GM18907 (cell line): ENCODE results near the gene AFTPH.
A peak's percentile ranks its signal among the peaks of the same experiment; 100 is the strongest.

Source experiments
- ATAC-seq: cut with Tn5 transposase; IDR thresholded peaks from one replicate; pipeline ENCODE4 v1.9.1; 2021; ENCODE audit warnings: mild to moderate bottlenecking, moderate library complexity; ENCODE audit not compliant: unreplicated experiment

AFTPH gene

GRCh38 chr2:64582774-64583340 lies 58.7 kb downstream of the AFTPH start:
- peak; percentile 90 for ATAC-seq

GRCh38 chr2:64586054-64586453 lies 61.9 kb downstream of the AFTPH start:
- ATAC-seq, result no peak

DNA sequence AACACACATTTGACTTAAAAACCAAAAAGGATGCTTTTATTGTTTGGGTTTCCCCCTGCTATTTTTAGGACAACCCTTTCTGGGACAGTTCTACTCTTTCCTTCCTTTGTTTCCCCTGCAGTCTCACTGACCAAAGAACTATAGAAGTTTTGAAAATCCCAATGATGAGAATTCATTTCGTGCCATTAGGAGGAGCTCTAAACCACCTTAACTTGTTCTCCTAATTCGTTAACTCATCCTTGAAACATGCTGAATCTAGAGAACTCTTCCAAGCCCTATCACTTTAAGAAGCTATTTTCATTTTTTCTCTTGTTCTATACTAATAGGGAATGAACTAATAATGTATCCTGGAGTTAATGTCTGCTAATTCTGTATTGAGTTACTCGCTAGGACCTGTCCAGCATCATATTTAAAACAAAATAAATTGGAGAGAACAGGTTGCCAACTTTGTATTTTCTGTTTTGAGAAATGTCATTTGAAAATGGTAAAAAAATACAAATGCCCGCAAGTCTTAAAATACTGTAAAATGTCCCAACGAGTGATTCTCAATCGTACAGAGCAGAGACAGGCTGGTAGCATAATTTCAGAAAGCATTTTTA lies 62.9 kb downstream of the AFTPH start:
- ATAC-seq, result no peak

DNA sequence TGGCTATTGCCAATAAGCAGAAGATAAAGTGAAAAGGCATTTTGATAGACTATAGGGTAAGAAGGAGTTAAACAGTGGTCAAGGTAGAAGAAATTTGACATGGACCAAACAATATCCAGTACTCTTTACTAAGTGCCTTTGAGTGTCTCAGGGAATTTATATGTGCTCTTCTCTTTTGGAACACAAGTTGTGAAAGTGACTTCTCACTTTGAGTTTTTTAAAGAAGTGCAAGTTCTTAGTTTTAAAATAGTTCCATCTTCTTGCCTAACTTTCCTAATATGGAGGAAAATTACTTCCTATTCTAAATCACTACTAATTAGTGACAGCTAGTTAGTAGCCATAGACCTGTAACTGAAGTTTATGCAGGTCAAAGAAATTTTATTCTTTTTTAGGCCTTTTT lies 63.4 kb downstream of the AFTPH start:
- ATAC-seq, result no peak

- ATAC-seq, result peak; percentile 49
Observed at GRCh38 chr2:64591188-64591587, 67.1 kb downstream of the AFTPH start.

- no peak for ATAC-seq
Observed at GRCh38 chr2:64593035-64593655, 69.0 kb downstream of the AFTPH start.

DNA sequence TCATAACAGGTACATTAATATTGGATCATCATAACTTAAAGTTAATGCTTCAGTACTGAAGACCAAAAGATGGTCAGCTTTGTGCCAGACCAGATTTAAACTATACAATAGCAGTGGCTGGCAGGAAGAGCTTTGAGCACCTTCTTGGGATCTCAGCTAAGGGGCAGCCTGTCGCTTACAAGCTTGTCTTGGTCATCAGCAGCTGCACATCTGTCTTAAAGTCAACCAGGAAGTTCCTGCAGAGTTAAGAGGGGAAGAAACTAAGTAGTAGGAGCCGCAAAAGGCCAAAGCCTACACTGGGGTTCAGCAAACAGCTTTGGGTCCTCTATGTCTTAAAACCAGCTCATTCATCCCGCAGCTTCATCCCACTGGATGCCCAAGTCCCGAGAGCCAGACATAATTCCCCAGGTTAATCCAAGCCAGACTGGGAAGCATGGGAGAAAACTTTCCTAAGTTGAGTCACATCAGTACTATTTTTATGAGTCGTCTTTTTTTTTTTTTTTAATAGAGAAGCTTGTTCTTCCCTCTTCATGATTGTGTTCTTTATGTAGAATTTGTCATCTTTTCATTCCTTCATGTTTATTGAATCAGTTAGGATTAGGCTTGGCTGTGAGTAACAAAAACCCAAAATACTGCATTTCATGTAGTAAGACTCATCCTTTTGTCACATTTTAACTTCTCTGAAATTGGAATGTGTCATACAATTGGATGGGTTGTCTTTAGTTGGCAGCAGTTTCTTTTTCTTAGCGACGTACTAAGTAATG lies 70.3 kb downstream of the AFTPH start:
- no peak for ATAC-seq

DNA sequence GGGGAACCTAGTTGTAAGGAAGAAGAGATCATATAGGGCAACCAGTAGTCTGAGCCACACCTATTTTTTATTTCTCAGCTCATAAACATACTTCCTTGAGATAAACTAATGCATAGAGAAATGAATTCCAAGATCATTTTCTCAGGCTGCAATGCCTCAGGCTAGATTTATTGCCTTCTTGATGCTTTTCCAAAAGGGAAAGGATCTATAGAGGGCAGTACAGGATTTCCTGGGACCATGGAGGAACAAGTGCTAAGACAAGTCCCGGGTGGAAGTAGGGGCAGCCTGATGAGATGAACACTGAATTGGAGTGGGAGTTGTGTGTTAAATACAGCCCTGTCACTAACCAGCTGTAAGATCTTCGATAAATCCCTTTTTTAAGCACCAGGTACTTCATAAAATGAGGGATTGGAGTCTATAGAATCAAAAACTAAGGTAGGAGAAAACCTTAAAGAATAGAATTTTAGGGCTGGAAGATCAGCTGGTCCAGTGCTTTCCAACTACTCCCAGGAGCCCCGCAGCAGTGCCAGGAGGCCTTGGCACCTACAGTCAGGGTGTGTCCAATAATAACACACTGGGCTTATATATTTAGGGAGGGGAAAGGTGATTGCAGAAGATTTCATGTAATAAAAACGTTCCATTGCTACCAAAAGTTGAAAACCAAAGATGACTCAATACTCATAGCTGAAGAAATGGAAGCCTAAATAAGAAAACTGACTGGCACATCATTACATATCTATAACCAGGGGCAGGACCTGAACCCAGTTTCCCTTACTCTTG lies 71.5 kb downstream of the AFTPH start:
- no peak for ATAC-seq

DNA sequence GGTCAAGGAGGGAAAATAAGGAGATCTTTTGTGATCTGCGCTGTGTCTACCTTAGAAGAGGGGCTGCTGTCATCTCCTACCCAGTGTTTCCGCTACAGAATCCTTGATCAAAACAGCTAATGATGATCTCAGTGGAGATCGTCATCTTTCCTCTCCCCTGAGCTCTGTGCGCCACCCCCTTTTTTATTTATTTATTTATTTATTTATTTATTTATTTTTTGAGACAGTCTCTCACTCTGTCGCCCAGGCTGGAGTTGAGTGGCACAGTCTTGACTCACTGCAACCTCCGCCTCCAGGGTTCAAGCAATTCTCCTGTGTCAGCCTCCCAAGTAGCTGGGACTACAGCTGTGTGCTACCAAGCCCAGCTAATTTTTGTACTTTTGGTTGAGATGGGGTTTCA lies 74.1 kb downstream of the AFTPH start:
- no peak for ATAC-seq

DNA sequence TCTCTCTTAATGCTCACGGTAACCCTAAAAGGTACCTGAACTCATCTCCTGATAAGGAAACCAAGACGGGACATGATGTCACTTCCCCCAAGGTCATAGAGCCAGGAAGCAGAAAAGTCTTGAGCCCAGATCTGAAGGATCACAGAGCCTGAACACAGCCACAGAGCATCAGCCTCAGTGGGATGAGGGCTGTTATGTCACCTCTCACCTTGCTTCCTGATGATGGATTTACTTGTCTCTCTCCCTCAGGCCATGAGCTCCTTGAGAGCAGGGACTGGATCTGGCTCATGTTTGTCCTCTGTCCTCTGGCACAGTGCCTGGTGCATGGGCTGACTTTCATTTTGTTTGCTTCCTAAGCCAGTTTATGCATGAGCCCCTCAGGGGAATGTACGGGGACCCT lies 75.3 kb downstream of the AFTPH start:
- ATAC-seq, result no peak

DNA sequence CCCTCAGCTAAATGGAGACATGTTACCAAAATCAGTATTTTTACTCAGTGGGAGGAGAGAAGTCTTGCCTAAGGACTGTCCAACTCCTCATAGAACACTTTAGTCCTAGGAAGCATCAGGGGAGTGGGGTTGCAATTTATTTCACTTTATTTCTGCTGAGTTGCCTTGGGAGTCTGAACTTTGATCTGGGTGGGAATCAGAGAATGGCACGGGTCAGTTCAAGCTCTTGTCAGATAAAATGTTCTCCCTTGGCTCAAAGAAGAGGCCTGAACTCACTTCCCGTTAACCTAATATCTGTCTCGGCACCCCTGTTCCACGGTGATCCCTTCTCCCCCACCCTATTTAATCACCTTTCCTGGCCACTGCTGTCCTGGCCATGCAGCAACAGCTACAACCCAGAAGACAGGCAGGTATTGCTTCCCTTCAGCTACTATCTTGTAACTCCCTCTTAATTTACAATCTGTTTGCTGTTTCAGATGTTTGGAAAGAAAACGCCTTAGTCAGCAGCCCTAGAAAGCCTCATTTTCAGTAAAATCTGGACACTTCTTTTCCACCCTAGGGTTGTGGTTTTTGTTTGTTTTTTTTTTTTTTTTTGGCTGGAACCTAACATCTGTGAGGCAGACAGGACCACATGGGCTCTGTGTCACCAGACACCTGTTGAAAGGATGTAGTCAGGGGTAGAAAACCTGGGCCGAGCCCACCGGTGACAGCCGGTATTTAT lies 77.1 kb downstream of the AFTPH start:
- no peak for ATAC-seq

- no peak for ATAC-seq
Observed at GRCh38 chr2:64601785-64602391, 77.8 kb downstream of the AFTPH start.

- no peak for ATAC-seq
Observed at GRCh38 chr2:64602436-64602835, 78.3 kb downstream of the AFTPH start.

DNA sequence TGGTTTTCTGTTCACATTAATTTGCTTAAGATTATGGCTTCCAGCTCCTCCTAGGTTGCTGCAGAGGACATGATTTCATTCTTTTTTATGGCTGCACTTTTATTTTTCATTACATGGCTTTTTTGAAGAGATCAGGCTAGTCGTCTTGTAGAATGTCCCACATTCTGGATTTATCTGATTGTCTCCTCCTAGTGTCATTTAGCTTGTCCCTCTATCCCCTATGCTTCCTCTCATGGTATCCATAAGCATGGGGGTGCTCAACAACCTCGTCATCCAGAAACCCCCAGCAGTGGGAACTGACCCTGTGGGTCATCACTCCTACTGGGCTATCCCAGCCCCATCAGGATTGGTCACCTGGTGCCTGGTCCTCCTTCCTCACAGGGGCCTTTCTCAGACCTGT lies 80.0 kb downstream of the AFTPH start:
- ATAC-seq, result no peak

DNA sequence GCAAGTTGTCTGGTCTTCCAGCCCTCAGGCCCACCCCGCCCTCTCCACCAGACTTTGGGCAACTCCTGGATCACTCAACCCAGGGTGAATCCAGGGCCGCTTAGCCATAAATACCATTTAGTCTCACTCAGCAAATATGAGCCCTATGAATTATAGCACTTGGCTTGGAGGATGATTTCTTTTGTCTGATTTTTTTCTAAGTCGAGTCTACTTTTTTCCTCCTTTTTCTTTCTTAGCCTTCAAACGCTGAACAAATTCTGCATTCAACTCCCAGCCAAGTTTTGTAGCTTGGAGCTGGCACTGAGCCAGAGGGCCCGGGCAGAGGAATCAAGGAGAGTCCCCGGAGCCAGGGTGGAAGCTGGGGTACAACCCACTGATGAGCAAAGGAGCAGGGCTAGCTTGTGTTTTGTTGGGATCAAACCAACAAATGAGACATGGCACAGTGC lies 80.9 kb downstream of the AFTPH start:
- no peak for ATAC-seq

- ATAC-seq, result no peak
Observed at GRCh38 chr2:64605991-64606478, 81.9 kb downstream of the AFTPH start.

GRCh38 chr2:64606479-64607363 lies 82.6 kb downstream of the AFTPH start:
- ATAC-seq, result peak; percentile 85

DNA sequence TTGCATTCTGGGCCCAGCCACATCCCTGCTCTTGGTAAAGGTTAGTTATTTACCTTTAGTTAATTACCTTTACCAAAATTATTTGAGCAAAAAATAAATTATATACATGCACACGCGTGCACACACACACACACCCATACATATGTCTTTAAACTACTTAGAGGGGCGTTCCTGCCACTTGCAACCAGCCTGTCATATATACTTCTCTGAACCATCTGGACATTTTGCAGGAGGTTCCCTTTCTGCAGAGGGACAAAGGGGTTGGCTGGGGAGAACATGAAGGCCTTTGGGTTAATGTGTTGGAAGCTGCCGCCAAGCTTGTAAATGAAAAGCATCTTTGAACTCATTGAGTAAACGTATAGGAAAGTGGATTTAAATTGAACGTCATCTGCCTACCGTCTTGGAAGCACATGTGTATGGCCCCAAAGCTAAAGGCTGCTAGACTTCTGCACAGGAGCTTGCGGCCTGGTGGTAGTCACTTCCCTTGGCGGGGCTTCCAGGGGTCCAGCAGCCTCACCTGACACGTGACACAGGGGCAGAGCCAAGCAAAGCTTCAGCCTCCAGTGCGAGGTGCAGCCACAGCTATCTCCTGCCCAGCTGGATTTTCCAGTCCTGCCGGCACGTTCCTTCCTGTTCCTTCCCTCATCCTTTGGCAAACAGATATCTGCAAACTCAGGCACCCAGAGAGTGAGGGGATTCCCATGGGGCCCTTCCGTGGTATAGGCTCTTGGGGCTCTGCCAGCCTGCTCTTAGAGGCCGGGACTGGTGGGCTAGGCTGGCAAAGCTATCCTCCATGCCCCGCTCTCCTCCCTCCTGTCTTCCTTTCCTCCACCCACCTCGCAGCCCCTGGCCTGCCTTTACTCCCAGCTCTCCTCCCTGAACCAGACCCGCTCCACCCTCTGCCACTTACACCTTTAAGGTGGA lies 83.5 kb downstream of the AFTPH start:
- ATAC-seq, result no peak
